Skeletal muscle satellite cell (primary cell): ENCODE results near the gene LIPG.

ENCODE experiments used
- H3K27me3 ChIP-seq: 2 replicates; pipeline ENCODE4 v1.7.0; 2013; ENCODE audit warnings: low read length; ENCODE audit not compliant: control insufficient read depth, insufficient read depth
- H3K36me3 ChIP-seq: 2 replicates; pipeline ENCODE4 v1.7.0; 2013; ENCODE audit warnings: mild to moderate bottlenecking, control low read depth, low read length; ENCODE audit not compliant: insufficient read depth
- H3K4me1 ChIP-seq: 2 replicates; pipeline ENCODE4 v1.7.0; 2013; ENCODE audit warnings: low read length; ENCODE audit not compliant: control insufficient read depth, insufficient read depth
- H3K4me2 ChIP-seq: 2 replicates; pipeline ENCODE4 v1.7.0; 2013; ENCODE audit warnings: mild to moderate bottlenecking, low read length
- H3K4me3 ChIP-seq: 2 replicates; pipeline ENCODE4 v1.7.0; 2013; ENCODE audit warnings: low read length
- H3K9ac ChIP-seq: 2 replicates; pipeline ENCODE4 v1.7.0; 2013; ENCODE audit warnings: mild to moderate bottlenecking, low read depth, low read length, moderate library complexity
- H3K9me3 ChIP-seq: replicated peaks from 2 replicates; pipeline ENCODE4 v1.7.0; 2013; ENCODE audit warnings: mild to moderate bottlenecking, control low read depth, low read length

Gene LIPG

DNA sequence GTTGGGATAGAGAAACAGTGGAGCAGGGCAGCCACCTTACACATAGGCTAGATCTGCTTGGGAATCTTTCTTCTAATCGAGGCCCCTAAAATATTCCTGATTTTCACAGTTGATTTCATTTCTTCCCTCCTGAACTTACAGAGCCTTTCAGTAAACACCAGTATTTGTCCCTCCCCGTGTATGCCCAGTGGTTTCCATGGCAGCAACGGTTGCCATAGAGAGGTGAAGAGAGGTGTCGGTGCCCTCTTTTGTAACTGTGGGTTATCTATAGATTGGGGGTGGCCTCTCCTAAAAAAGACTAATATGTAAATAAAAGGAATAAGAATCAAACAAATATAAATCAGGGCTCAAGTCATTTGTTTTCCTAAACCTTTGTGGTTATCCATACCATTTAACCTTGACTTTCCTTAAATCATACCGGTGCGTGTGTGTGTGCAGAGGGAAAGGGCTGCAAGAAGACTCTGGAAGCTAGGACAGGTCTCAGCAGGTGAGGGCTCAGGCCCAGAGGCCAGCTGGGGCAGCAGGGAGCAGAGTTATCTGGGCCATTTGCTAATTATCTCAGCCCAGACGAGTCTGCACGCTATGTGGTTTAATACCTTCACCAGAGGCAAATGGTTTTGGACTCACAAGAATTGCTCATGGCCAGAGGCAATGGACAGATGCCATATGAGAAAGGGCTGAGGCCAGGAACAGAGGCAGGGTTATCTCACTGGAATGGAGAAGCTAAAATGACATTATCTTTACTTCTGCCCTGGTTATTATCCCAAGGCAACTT, 35.5 kb downstream of the LIPG start:
- H3K27me3 ChIP-seq = peaks cover 12% of the 10 kb centered on the region
- H3K36me3 ChIP-seq = no peaks in the 10 kb centered on the region
- no peak overlapping the region for H3K4me2 ChIP-seq
- no peaks in the 10 kb centered on the region for H3K9me3 ChIP-seq
- H3K4me3 ChIP-seq = no peak overlapping the region
- no peak overlapping the region for H3K9ac ChIP-seq
- no peaks in the 10 kb centered on the region for H3K4me1 ChIP-seq

GRCh38 chr18:49601211-49601610, 39.4 kb downstream of the LIPG start:
- Histone ChIP-seq H3K36me3 (no peaks in the 10 kb centered on the region), H3K4me2 (no peak overlapping the region), H3K4me1 (no peaks in the 10 kb centered on the region), H3K9ac (no peak overlapping the region), H3K9me3 (no peaks in the 10 kb centered on the region), H3K4me3 (no peak overlapping the region), H3K27me3 (peaks cover 12% of the 10 kb centered on the region)

GRCh38 chr18:49608366-49609255, 46.8 kb downstream of the LIPG start:
- no peaks in the 10 kb centered on the region for H3K36me3 ChIP-seq
- H3K27me3 ChIP-seq = no peaks in the 10 kb centered on the region
- H3K9ac ChIP-seq = no peak overlapping the region
- H3K4me2 ChIP-seq = no peak overlapping the region
- H3K9me3 ChIP-seq = no peaks in the 10 kb centered on the region
- H3K4me3 ChIP-seq = no peak overlapping the region
- H3K4me1 ChIP-seq = peaks cover 21% of the 10 kb centered on the region

GRCh38 chr18:49609256-49610021, 47.6 kb downstream of the LIPG start:
- H3K36me3 ChIP-seq = no peaks in the 10 kb centered on the region
- no peaks in the 10 kb centered on the region for H3K27me3 ChIP-seq
- no peak overlapping the region for H3K4me2 ChIP-seq
- H3K9ac ChIP-seq = no peak overlapping the region
- H3K4me3 ChIP-seq = no peak overlapping the region
- no peaks in the 10 kb centered on the region for H3K9me3 ChIP-seq
- peaks cover 21% of the 10 kb centered on the region for H3K4me1 ChIP-seq

- peaks cover under 1% of the 10 kb centered on the region for H3K27me3 ChIP-seq
- H3K4me2 ChIP-seq = no peak overlapping the region
- H3K36me3 ChIP-seq = no peaks in the 10 kb centered on the region
- H3K9ac ChIP-seq = no peak overlapping the region
- no peaks in the 10 kb centered on the region for H3K9me3 ChIP-seq
- peaks cover 21% of the 10 kb centered on the region for H3K4me1 ChIP-seq
- no peak overlapping the region for H3K4me3 ChIP-seq
Observed at GRCh38 chr18:49610022-49610445, 48.2 kb downstream of the LIPG start.

- Histone ChIP-seq H3K36me3 (no peaks in the 10 kb centered on the region), H3K9ac (no peak overlapping the region), H3K4me1 (peaks cover 21% of the 10 kb centered on the region), H3K27me3 (peaks cover 3% of the 10 kb centered on the region), H3K4me2 (no peak overlapping the region), H3K9me3 (no peaks in the 10 kb centered on the region), H3K4me3 (no peak overlapping the region)
Observed at GRCh38 chr18:49611316-49611715, 49.5 kb downstream of the LIPG start.

GRCh38 chr18:49612515-49613033, 50.7 kb downstream of the LIPG start:
- H3K9ac ChIP-seq = no peak overlapping the region
- H3K4me1 ChIP-seq = peaks cover 21% of the 10 kb centered on the region
- H3K4me2 ChIP-seq = no peak overlapping the region
- no peaks in the 10 kb centered on the region for H3K9me3 ChIP-seq
- no peaks in the 10 kb centered on the region for H3K36me3 ChIP-seq
- H3K27me3 ChIP-seq = peaks cover 3% of the 10 kb centered on the region
- no peak overlapping the region for H3K4me3 ChIP-seq

DNA sequence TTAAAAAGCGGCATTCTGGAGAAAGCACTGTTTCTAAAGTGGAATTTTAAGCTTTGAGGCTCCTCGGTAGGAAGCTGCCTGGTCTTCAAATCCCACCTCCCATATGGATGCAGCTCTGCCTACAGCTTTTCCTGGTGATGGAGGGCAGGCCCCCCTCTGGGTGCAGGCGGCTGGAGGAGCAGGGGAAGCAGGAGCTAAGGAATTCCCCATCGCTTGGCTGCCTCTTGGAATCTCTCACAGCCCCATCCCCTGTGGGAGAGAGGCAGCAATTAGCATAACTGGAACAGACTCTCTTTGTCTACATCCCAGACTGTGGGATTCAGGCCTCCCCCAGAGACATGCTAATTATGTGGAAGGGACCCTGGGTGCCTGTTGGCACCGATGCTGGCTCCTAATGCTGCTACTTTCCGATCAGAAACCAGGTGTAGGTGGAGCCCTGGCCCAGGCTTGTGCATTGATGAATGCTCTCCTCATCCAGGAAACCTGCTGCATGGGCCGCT, 51.3 kb downstream of the LIPG start:
- H3K36me3 ChIP-seq = no peaks in the 10 kb centered on the region
- peaks cover 19% of the 10 kb centered on the region for H3K4me1 ChIP-seq
- no peak overlapping the region for H3K9ac ChIP-seq
- H3K4me2 ChIP-seq = no peak overlapping the region
- H3K9me3 ChIP-seq = no peaks in the 10 kb centered on the region
- peaks cover 3% of the 10 kb centered on the region for H3K27me3 ChIP-seq
- no peak overlapping the region for H3K4me3 ChIP-seq

DNA sequence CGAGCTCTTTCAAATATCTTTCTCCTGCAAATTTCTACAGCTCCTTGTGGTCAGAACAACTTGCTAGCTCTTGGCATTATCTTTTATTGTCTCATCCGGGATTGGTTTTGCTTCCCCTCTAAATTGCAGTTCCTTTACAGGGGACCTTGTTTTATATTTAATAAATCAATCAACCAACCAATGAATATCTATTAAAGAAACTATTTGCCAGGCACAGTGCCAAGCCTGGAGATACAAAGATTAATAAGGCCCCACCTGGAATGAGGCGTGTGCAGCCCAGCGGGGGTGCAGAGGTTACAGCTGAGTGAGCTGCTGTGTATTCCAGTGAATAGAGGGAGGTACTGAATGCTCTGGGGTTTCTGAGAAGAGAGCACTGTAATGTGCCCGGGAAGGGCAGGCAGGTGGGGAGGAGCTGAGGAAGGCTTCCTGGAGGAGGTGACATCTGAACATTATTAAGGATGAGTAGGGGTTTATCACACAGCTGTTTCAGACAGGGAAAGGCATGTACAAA, 51.8 kb downstream of the LIPG start:
- Histone ChIP-seq H3K4me3 (no peak overlapping the region), H3K4me2 (no peak overlapping the region), H3K9me3 (no peaks in the 10 kb centered on the region), H3K4me1 (peaks cover 14% of the 10 kb centered on the region), H3K9ac (no peak overlapping the region), H3K27me3 (peaks cover 3% of the 10 kb centered on the region), H3K36me3 (no peaks in the 10 kb centered on the region)

DNA sequence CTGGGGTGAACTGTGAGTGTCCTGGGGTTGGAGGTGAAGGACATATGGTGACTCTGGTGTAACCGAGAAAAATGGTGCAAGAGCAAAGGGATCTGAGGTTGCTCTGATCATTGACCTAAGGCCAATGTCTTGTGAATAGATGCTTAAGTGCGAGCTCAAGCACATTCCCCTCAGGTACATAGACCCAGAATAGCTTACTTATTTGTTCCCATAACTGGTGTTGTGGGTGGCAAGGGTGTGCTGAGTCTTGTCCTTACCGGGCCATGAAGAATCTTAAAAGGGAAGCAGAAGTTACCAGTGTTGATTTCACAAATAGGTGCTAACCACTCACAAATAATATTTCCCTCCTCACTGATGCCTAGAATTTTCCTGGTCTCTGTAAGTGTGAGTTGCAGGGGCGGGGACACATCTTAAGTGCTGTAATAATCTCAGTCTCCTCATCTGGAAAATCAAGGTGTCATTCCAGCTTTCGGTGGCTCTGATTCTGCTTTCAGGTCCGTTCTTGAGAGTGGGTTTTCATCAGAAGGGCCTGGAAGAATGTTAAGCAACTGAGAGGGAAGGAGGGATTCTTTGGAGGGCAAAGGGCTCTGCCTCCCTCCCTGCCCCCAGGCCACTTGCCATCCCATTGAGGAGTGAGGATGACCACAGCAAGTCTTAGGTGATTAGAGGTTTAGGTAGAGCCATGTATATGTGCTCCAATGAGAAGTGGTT, 54.9 kb downstream of the LIPG start:
- no peaks in the 10 kb centered on the region for H3K9me3 ChIP-seq
- peaks cover 14% of the 10 kb centered on the region for H3K27me3 ChIP-seq
- H3K4me2 ChIP-seq = no peak overlapping the region
- no peaks in the 10 kb centered on the region for H3K4me1 ChIP-seq
- no peak overlapping the region for H3K9ac ChIP-seq
- no peak overlapping the region for H3K4me3 ChIP-seq
- no peaks in the 10 kb centered on the region for H3K36me3 ChIP-seq
